ENCODE results near the gene ABCC1.
"Not testable (repeated sequence)": the region's sequence is repeated elsewhere in the genome, so short reads cannot be mapped to it uniquely, and the experiment has no call there.

- TF ChIP-seq CTCF (conservative IDR thresholded peaks at IDR 0.05; ENCODE audit: low read depth, low read length); EZH2 (IDR thresholded peaks at IDR 0.05; ENCODE audit: low read length, unreplicated experiment): not testable (repeated sequence)
Measured at GRCh38 chr16:16181748-16182147, 232.3 kb downstream of the ABCC1 start.

Data from PC-3 (cell line).